Bladder microvascular endothelial cell (primary cell): ENCODE results near the gene ARPC5L. TPM values are rescaled to one million over a fixed set of nuclear protein-coding genes. Genes with fewer than 3 reads are reported as not detected.

Experiments
- total RNA-seq: library from RNA; depleted of rRNA; stranded (reverse); fragments of >200 nt; gene quantifications from 2 replicates; pipeline ENCODE4 v1.2.3, GENCODE V29; 2014

ARPC5L gene
- 21.0 and 29.8 TPM in 2 replicates for total RNA-seq

DNA sequence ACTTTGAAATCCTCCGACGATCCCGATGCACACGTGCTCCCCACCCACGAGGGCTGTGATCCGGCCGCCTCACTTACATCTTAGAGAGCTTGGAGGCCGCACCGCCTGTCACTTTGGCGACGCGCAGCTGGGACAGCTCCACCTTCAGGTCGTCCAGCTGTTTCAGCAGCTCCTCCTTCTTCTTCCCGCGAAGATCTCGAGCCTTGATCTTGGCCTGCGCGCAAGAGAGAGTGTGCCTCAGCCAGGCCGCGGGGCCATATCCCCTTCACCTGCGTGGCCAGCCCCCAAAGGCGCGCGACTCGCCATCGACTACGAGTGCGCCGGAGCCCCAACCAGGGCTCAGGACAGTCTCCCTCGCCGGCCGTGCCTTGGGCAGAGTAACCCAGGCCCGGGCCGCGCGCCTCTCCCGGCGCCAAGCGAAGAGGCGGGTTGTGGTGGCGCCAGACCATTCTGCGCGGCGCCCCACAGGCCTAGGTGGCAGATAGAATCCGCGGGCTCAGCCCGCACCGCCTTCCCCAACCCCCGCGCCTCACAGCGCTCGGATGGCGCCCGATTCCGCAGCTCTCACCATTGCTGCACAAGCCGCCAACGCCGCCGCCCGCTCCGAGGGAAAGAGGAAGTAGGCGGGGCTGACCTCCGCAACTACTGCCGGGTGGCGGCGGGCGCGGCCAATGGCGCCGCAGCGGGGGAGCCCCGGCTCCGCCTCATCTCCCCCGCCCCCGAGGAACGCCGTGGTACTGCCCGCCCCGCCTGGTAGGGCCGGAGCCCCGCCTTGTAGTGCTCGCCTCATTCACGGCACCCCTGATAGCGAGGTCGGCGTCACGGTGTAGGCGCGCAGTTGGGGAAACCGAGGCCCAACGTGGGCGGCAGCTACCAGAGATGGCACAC lies at the start of gene ARPC5L, which contains the start of gene RPL35:
Gene ARPC5L (plus strand): TSS at position 789 of the 888 bp plus-strand sequence. CDS start 7,161 bp downstream, outside the sequence.
Gene RPL35 (minus strand): TSS at position 616 of the 888 bp plus-strand sequence. CDS start 45 bp downstream, at position 571.

GRCh38 chr9:124852829-124853531 lies 8.9 kb upstream of the ARPC5L start, which contains the start of gene WDR38:
Gene WDR38, plus strand, starts transcription at chr9:124853460. Its CDS starts 72 bp downstream, at chr9:124853532.

Other genes starting within 250 kb of the ARPC5L start
- gene NR6A1, start 90.8 kb upstream of the ARPC5L start, total RNA-seq: 0.32 and 1.5 TPM in 2 replicates
- 0.32 and 2.0 TPM in 2 replicates for gene OLFML2A, start 85.0 kb upstream of the ARPC5L start, total RNA-seq
- gene WDR38, start 8.7 kb upstream of the ARPC5L start, total RNA-seq: not detected in 2 replicates
- gene RPL35, start 173 bp upstream of the ARPC5L start, total RNA-seq: 1,846 and 2,370 TPM in 2 replicates
- 7.4 and 11.6 TPM in 2 replicates for gene GOLGA1, start 79.0 kb downstream of the ARPC5L start, total RNA-seq